CD4-positive, CD25-positive, alpha-beta regulatory T cell (primary cell): ENCODE measurements around the gene IRS2. TPM values are rescaled to one million over a fixed set of nuclear protein-coding genes. Genes with fewer than 3 reads are reported as not detected.

ENCODE experiments used
- ATAC-seq, 2 donors: fragments of 150-1000 bp; cut with Tn5 transposase; one replicate each; pipeline ENCODE4 v1.10.0; 2021; ENCODE audit warnings: low read depth in 2 of 2, moderate number of reproducible peaks in 2 of 2, moderate library complexity in 1 of 2
- DNase-seq, 3 donors: peaks; one replicate each; pipeline versions ENCODE4 v3.0.0 to v3.0.0-alpha.2; 2012 to 2022; ENCODE audit warnings: mixed read lengths in 1 of 3
- H3K27ac ChIP-seq: one replicate; pipeline ENCODE4 v1.7.0; 2013; ENCODE audit warnings: mild to moderate bottlenecking, low read length; ENCODE audit not compliant: insufficient read depth, poor library complexity, severe bottlenecking
- H3K27me3 ChIP-seq: one replicate; pipeline ENCODE4 v1.7.0; 2013; ENCODE audit warnings: low read length; ENCODE audit not compliant: control insufficient read depth, insufficient read depth
- H3K36me3 ChIP-seq: one replicate; pipeline ENCODE4 v1.7.0; 2013; ENCODE audit warnings: mild to moderate bottlenecking, low read length, moderate library complexity; ENCODE audit not compliant: control insufficient read depth, insufficient read depth
- H3K4me1 ChIP-seq: 2 replicates; pipeline ENCODE4 v1.7.0; 2013; ENCODE audit warnings: mild to moderate bottlenecking, low read length; ENCODE audit not compliant: insufficient read depth, control insufficient read depth, poor library complexity, severe bottlenecking
- H3K4me3 ChIP-seq: one replicate; pipeline ENCODE4 v1.7.0; 2013; ENCODE audit warnings: low read depth, mild to moderate bottlenecking, low read length, moderate library complexity
- H3K9me3 ChIP-seq, 2 experiments: 1 replicate in 1 of 2; 2 replicates in 1 of 2; pipeline ENCODE4 v1.7.0; 2013; ENCODE audit warnings: low read length in 2 of 2, mild to moderate bottlenecking in 1 of 2, moderate library complexity in 1 of 2; ENCODE audit not compliant: control insufficient read depth in 2 of 2
- H3K27ac Mint-ChIP-seq, 3 donors: one replicate each; pipeline ENCODE4 v1.8.0; 2020 to 2022; ENCODE audit warnings: mild to moderate bottlenecking in 3 of 3, mixed read lengths in 3 of 3, moderate library complexity in 2 of 3
- H3K27me3 Mint-ChIP-seq: one replicate; pipeline ENCODE4 v1.8.0; 2022; ENCODE audit warnings: mild to moderate bottlenecking, mixed read lengths
- H3K36me3 Mint-ChIP-seq: one replicate; pipeline ENCODE4 v1.8.0; 2020; ENCODE audit warnings: mixed read lengths
- H3K4me1 Mint-ChIP-seq, 4 donors: one replicate each; pipeline ENCODE4 v1.8.0; 2020 to 2022; ENCODE audit warnings: mixed read lengths in 4 of 4, mild to moderate bottlenecking in 1 of 4
- H3K4me3 Mint-ChIP-seq, 4 donors: one replicate each; pipeline ENCODE4 v1.8.0; 2020 to 2022; ENCODE audit warnings: mild to moderate bottlenecking in 4 of 4, mixed read lengths in 4 of 4, moderate library complexity in 3 of 4
- H3K9me3 Mint-ChIP-seq, 7 donors: one replicate each; pipeline ENCODE4 v1.8.0; 2020 to 2022; ENCODE audit warnings: mixed read lengths in 7 of 7, mild to moderate bottlenecking in 3 of 7, moderate library complexity in 2 of 7
- polyA plus RNA-seq, 4 donors: library from polyadenylated mRNA; unstranded; fragments of 300-500 nt; fragmentation: Illumina TruSeq; gene quantifications; one replicate each; pipeline ENCODE4 v1.2.3, GENCODE V29; 2021
- total RNA-seq: library from RNA; stranded (reverse); gene quantifications from one replicate; pipeline ENCODE4 v1.2.3, GENCODE V29; 2022

The IRS2 gene
- total and polyA plus RNA-seq, 5 donors from 2014 or later: 1.9 to 86.7 (median 2.7) TPM

DNA sequence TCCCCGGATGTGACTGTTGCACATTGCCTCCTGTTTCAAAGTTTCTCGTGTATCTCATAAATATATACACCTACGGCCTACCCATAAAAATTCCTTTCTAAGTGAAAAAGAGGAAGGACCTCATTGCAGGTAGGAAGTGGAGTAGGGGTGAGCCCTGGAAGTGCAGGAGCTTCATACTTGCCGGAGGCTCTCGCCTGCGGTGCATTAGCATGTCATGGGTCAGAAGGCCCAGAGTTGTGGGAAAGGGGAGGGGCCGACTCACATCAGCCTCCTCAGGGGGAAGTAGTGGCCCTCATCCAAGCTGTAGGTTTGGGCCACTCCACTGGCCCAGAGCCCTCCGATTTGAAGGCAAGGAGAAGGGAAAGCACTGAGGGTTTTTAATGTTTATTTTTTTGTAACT lies 26.0 kb upstream of the IRS2 start:
- H3K36me3 Mint-ChIP-seq: no peaks in the 10 kb centered on the region
- ATAC-seq: no peak
- H3K4me1 Mint-ChIP-seq: no peaks in the 10 kb centered on the region
- no peaks in the 10 kb centered on the region for H3K27me3 ChIP-seq
- DNase-seq: no peak
- peaks cover 4% of the 10 kb centered on the region for H3K27me3 Mint-ChIP-seq
- H3K4me1 ChIP-seq: no peaks in the 10 kb centered on the region
- no peak overlapping the region for H3K4me3 Mint-ChIP-seq
- no peak overlapping the region for H3K4me3 ChIP-seq
- no peaks in the 10 kb centered on the region for H3K9me3 Mint-ChIP-seq
- no peaks in the 10 kb centered on the region for H3K36me3 ChIP-seq
- H3K9me3 ChIP-seq: no peaks in the 10 kb centered on the region
- no peak overlapping the region for H3K27ac ChIP-seq
- no peak overlapping the region for H3K27ac Mint-ChIP-seq

DNA sequence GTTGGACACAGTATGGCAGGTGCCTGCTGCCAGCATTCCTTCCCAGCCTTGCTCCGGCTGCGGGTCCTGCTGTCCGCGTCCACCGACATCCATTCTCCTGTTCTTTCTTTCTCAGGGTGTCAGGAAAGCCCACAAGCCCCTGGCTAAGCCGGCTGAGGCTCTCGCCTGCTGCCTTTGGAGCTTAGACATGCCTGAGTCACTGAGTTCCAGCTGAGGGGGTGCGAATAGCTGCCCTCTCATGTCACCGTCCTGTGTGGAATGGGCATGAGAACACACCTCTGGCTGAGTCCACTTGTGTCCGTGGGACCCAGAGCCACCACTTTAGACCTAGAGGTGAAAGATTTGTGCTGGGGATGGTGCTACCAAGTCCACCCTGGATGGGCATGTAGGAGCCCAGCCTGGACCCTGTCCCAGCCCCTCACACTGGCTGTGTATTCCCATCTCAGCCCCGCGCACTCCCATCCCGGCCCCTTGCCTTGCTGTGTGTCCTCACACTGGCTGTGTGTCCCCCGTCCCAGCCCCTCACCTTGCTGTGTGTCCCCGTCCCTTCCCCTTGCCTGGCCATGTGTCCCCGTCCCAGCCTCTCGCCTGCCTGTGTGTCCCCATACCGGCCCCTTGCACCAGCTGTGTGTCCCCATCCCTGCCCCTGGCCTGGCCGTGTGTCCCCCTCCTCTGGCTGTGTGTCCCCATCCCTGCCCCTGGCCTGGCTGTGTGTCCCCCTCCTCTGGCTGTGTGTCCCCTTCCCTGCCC lies 24.6 kb upstream of the IRS2 start:
- Histone ChIP-seq H3K4me3 (no peak overlapping the region), H3K9me3 (no peaks in the 10 kb centered on the region), H3K27me3 (peaks cover 3% of the 10 kb centered on the region), H3K36me3 (no peaks in the 10 kb centered on the region), H3K27ac (no peak overlapping the region), H3K4me1 (no peaks in the 10 kb centered on the region)
- Mint-ChIP-seq H3K36me3 (no peaks in the 10 kb centered on the region), H3K4me1 (no peaks in the 10 kb centered on the region), H3K27me3 (no peaks in the 10 kb centered on the region), H3K9me3 (no peaks in the 10 kb centered on the region), H3K27ac (no peak overlapping the region), H3K4me3 (no peak overlapping the region)
- DNase-seq (no peak), ATAC-seq (no peak)

DNA sequence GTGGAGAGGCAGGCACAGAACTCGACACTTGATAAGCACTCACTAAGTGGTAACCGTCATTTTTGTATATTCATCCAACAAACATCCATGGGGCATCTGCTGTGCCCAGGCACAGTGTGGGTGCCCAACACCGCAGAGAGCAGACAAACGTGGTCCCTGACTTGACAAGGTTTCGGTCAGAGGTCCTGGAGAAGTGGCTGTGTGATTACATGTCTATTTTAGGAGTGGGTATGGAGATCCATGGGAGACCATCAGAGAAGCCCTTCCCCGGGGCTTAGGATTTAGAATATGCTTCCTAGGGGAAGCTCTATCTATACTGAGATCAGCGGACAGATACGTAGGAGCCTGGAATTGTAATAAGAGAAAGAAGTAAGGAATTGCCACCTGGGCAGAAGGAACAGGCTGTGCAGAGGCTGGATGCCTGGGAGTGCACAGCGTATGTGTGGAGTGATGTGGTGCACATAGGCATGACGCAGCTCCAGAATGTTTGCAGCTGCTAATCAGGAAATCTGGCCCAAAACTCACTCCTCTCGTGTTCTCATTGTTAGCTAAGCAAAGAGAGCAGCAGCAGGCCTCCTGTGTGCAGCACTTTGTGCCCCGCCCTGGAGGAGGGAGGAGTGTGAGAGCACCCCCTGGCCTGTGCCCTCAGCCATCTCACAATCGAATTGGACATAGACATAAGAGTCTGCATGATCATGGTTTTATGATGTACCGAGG lies 23.0 kb upstream of the IRS2 start:
- no peaks in the 10 kb centered on the region for H3K4me1 Mint-ChIP-seq
- Histone ChIP-seq H3K27me3 (peaks cover 6% of the 10 kb centered on the region), H3K9me3 (no peaks in the 10 kb centered on the region), H3K4me3 (no peak overlapping the region), H3K4me1 (no peaks in the 10 kb centered on the region), H3K36me3 (no peaks in the 10 kb centered on the region), H3K27ac (no peak overlapping the region)
- peaks cover 6% of the 10 kb centered on the region for H3K27me3 Mint-ChIP-seq
- no peaks in the 10 kb centered on the region for H3K9me3 Mint-ChIP-seq
- no peaks in the 10 kb centered on the region for H3K36me3 Mint-ChIP-seq
- no peak for ATAC-seq
- H3K4me3 Mint-ChIP-seq: no peak overlapping the region
- no peak for DNase-seq
- H3K27ac Mint-ChIP-seq: peak overlapping the region in 1 of 3 donors; percentile 43

DNA sequence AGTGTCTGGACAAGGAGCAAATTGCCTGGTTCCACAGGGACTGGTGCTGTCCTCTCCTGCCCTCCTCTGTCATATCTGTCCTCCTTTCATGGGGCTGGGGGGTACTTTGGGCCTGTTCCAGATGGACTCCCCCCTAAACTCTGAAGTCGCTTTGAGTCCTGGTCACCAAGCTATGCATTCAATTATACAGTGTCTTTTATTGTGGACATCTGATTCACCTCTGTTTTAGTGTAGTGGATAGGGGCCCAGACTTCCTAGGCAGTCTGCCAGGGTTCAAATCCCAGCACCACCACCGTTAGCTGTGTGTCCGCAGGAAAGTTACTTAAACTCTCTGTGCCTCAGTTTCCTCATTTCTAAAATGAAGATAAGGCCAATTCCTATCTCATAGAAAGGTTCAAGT lies 21.0 kb upstream of the IRS2 start:
- ATAC-seq (no peak), DNase-seq (no peak)
- Mint-ChIP-seq H3K4me1 (no peaks in the 10 kb centered on the region), H3K27ac (no peak overlapping the region), H3K4me3 (no peak overlapping the region), H3K36me3 (no peaks in the 10 kb centered on the region), H3K9me3 (no peaks in the 10 kb centered on the region), H3K27me3 (peaks cover 10% of the 10 kb centered on the region)
- H3K4me1 ChIP-seq: no peaks in the 10 kb centered on the region
- H3K4me3 ChIP-seq: no peak overlapping the region
- H3K9me3 ChIP-seq: no peaks in the 10 kb centered on the region
- H3K27me3 ChIP-seq: peaks cover 8% of the 10 kb centered on the region
- no peaks in the 10 kb centered on the region for H3K36me3 ChIP-seq
- H3K27ac ChIP-seq: no peak overlapping the region

DNA sequence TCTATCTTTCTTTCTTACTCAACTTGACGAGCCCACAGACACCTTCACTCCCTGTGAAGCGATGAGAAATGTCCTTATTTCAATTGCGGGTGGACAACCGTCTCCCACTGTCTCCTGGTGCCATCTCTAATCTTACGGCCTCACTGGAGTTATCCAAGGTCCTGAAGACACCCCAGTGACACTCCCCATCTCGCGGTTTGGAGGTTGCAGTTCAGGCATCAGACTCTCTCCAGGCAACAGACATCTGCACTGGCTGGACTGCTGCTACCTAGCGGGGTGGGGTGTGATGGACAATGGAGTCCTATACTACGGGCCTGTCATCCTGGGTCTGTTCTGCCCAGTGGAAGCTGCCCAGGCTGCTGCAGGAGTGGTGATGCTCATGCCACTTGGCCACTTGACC lies 18.3 kb upstream of the IRS2 start:
- ATAC-seq: no peak

DNA sequence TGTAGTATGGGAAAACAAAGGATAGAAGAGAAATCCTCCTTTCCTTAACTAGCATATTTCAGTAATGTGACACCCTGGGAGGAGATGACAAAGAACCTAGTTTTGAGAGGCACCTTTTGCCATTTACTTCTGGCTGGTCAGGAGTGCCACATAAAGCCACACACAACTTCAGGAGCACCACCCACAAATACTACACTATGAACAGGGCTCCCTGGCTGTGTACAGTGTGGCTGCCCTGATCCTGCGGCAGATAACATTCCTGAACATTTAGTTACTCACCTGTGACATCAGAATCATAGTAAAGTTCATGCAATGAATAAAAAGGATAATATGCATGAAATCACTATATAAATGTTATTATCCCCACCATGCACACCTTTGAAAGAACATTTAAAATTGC lies 17.4 kb upstream of the IRS2 start:
- Mint-ChIP-seq H3K4me1 (no peaks in the 10 kb centered on the region), H3K27ac (peak overlapping the region in 1 of 3 donors; percentile 29), H3K27me3 (peaks cover 28% of the 10 kb centered on the region), H3K9me3 (no peaks in the 10 kb centered on the region), H3K4me3 (no peak overlapping the region), H3K36me3 (no peaks in the 10 kb centered on the region)
- ATAC-seq (no peak), DNase-seq (no peak)
- Histone ChIP-seq H3K9me3 (no peaks in the 10 kb centered on the region), H3K4me1 (no peaks in the 10 kb centered on the region), H3K4me3 (no peak overlapping the region), H3K27ac (no peak overlapping the region), H3K36me3 (no peaks in the 10 kb centered on the region), H3K27me3 (peaks cover 16% of the 10 kb centered on the region)

More for the DNA sequence above, 18.3 kb upstream of the IRS2 start:
- H3K27me3 Mint-ChIP-seq: peaks cover 27% of the 10 kb centered on the region
- no peak overlapping the region for H3K27ac Mint-ChIP-seq
- H3K9me3 ChIP-seq: no peaks in the 10 kb centered on the region
- no peaks in the 10 kb centered on the region for H3K9me3 Mint-ChIP-seq
- H3K4me1 Mint-ChIP-seq: no peaks in the 10 kb centered on the region
- H3K36me3 ChIP-seq: no peaks in the 10 kb centered on the region
- H3K27me3 ChIP-seq: peaks cover 11% of the 10 kb centered on the region
- H3K4me3 ChIP-seq: no peak overlapping the region
- no peaks in the 10 kb centered on the region for H3K4me1 ChIP-seq
- no peaks in the 10 kb centered on the region for H3K36me3 Mint-ChIP-seq
- DNase-seq: no peak
- H3K4me3 Mint-ChIP-seq: no peak overlapping the region
- no peak overlapping the region for H3K27ac ChIP-seq

DNA sequence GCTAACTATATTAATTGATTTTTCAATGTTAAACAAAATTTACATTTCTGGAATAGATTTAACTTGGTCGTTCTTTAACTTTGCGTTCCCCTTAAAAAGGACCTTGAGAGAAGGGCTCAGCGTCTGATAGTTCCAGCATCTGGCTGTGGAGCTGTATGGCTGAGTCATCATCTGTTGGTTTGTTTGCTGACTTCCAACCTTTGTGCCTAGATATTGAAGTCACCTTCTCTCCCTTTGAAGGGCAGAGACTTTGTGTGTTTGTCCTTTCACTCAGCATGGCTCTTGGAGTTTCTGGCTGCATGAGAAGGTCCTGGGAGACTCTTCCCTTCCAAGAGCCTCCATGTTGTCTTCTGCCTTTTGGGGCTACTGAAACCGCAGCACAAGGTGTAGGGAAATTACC lies 16.6 kb upstream of the IRS2 start:
- Mint-ChIP-seq H3K27me3 (peaks cover 32% of the 10 kb centered on the region), H3K36me3 (no peaks in the 10 kb centered on the region), H3K9me3 (no peaks in the 10 kb centered on the region), H3K27ac (no peak overlapping the region), H3K4me3 (no peak overlapping the region), H3K4me1 (no peaks in the 10 kb centered on the region)
- Histone ChIP-seq H3K36me3 (no peaks in the 10 kb centered on the region), H3K4me3 (no peak overlapping the region), H3K27me3 (peaks cover 21% of the 10 kb centered on the region), H3K9me3 (no peaks in the 10 kb centered on the region), H3K4me1 (no peaks in the 10 kb centered on the region), H3K27ac (no peak overlapping the region)
- DNase-seq: no peak
- ATAC-seq: no peak

DNA sequence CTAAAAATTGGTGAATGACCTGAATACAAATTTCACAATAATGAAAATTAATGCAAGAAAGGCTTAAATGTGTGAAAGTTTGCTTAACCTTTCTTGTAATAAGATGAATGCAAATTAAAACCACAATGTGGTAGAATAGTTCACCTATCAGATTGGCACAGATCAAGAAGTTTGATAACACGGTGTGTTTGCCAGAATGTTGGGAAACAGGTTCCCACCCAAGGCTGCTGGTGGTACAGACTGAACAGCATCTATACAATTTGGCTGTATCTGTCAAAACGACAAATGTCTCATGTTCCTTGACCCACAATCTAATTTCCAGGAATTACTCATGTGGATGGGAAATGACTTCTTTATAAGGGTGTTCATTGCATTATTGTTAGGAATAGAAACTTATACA lies 8.6 kb upstream of the IRS2 start:
- no peaks in the 10 kb centered on the region for H3K36me3 ChIP-seq
- no peak overlapping the region for H3K4me3 Mint-ChIP-seq
- H3K27ac ChIP-seq: no peak overlapping the region
- H3K27me3 Mint-ChIP-seq: peaks cover 48% of the 10 kb centered on the region
- peaks cover 26% of the 10 kb centered on the region for H3K27me3 ChIP-seq
- H3K9me3 Mint-ChIP-seq: no peaks in the 10 kb centered on the region
- no peaks in the 10 kb centered on the region for H3K36me3 Mint-ChIP-seq
- ATAC-seq (no peak), DNase-seq (no peak)
- no peak overlapping the region for H3K4me3 ChIP-seq
- H3K27ac Mint-ChIP-seq: no peak overlapping the region
- H3K4me1 Mint-ChIP-seq: peaks cover 5 to 19% (median 17%) of the 10 kb centered on the region in 4 donors
- H3K4me1 ChIP-seq: peaks cover 13% of the 10 kb centered on the region
- H3K9me3 ChIP-seq: no peaks in the 10 kb centered on the region
